Stomach (tissue), 4 donors: ENCODE measurements around the gene MCTP1.

Source experiments
- EP300 ChIP-seq: sonication (generic); formaldehyde crosslinking; IDR thresholded peaks from one replicate; pipeline ENCODE4 v1.6.1; 2017; ENCODE audit warnings: antibody characterized with exemption
- POLR2A ChIP-seq, 4 donors: fragments of 450-650 bp; IDR thresholded peaks; one replicate each; pipeline ENCODE4 v1.6.1; 2016; ENCODE audit warnings: antibody characterized with exemption in 4 of 4, control low read depth in 2 of 4, mild to moderate bottlenecking in 1 of 4, moderate library complexity in 1 of 4
- POLR2AphosphoS5 ChIP-seq, 3 donors: sonication (generic); formaldehyde crosslinking; IDR thresholded peaks; one replicate each; pipeline ENCODE4 v1.6.1; 2016; ENCODE audit warnings: antibody characterized with exemption in 3 of 3
- TF ChIP-seq, protein P1 (sequence below), 7 experiments: fragments of 450-650 bp in 4 of 7; fragments of 200-600 bp in 3 of 7; sonication (generic) in 3 of 7; IDR thresholded peaks; one replicate each; pipeline ENCODE4 v1.5.1; 2016 to 2019; ENCODE audit warnings: antibody characterized with exemption in 7 of 7, control low read depth in 2 of 7, mild to moderate bottlenecking in 1 of 7

- TF ChIP-seq POLR2AphosphoS5 (IDR thresholded peaks at IDR 0.05) (no peak), POLR2A (IDR thresholded peaks at IDR 0.05) (no peak), EP300 (no peak)
- TF ChIP-seq, protein P1, sequence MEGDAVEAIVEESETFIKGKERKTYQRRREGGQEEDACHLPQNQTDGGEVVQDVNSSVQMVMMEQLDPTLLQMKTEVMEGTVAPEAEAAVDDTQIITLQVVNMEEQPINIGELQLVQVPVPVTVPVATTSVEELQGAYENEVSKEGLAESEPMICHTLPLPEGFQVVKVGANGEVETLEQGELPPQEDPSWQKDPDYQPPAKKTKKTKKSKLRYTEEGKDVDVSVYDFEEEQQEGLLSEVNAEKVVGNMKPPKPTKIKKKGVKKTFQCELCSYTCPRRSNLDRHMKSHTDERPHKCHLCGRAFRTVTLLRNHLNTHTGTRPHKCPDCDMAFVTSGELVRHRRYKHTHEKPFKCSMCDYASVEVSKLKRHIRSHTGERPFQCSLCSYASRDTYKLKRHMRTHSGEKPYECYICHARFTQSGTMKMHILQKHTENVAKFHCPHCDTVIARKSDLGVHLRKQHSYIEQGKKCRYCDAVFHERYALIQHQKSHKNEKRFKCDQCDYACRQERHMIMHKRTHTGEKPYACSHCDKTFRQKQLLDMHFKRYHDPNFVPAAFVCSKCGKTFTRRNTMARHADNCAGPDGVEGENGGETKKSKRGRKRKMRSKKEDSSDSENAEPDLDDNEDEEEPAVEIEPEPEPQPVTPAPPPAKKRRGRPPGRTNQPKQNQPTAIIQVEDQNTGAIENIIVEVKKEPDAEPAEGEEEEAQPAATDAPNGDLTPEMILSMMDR (IDR thresholded peaks at IDR 0.05) = no peak
Measured at GRCh38 chr5:94810877-94811276, 474.0 kb downstream of the MCTP1 start.
